Esophagus squamous epithelium (tissue), 5 donors: Measurements from ENCODE around the gene TRAPPC2L. TPM values are rescaled to one million over a fixed set of nuclear protein-coding genes. Genes with fewer than 3 reads are reported as not detected.
A peak's percentile ranks its signal among the peaks of the same experiment; 100 is the strongest.
"Not testable (repeated sequence)": the region's sequence is repeated elsewhere in the genome, so short reads cannot be mapped to it uniquely, and the experiment has no call there.

ENCODE experiments used
- DNase-seq: peaks from one replicate; lab custom pipeline; 2025; lab: John Stamatoyannopoulos, UW
- H3K27ac ChIP-seq, 4 donors: fragments of 200-600 bp; sonication (generic); one replicate each; pipeline ENCODE4 v1.5.1; 2016 to 2019; ENCODE audit warnings: mild to moderate bottlenecking in 1 of 4
- H3K27me3 ChIP-seq, 4 donors: fragments of 200-600 bp; sonication (generic); 1 replicate in 3 of 4; 2 replicates in 1 of 4; pipeline versions ENCODE4 v1.5.1 to v1.6.0; 2017 to 2021; ENCODE audit warnings: antibody characterized with exemption in 1 of 4
- H3K36me3 ChIP-seq, 3 donors: fragments of 200-600 bp; sonication (generic); one replicate each; pipeline ENCODE4 v1.5.1; 2016 to 2019
- H3K4me1 ChIP-seq, 3 donors: fragments of 200-600 bp; sonication (generic); one replicate each; pipeline ENCODE4 v1.5.1; 2017 to 2019
- H3K4me3 ChIP-seq, 4 donors: fragments of 200-600 bp; sonication (generic); 1 replicate in 3 of 4; 2 replicates in 1 of 4; pipeline ENCODE4 v1.5.1; 2016 to 2019; ENCODE audit warnings: mild to moderate bottlenecking in 2 of 4, moderate library complexity in 1 of 4
- H3K9me3 ChIP-seq, 3 donors: fragments of 200-600 bp; sonication (generic); one replicate each; pipeline ENCODE4 v1.5.1; 2016 to 2019
- POLR2A ChIP-seq, 4 donors: fragments of 450-650 bp; IDR thresholded peaks; one replicate each; pipeline ENCODE4 v1.6.1; 2017; ENCODE audit warnings: antibody characterized with exemption in 4 of 4, mild to moderate bottlenecking in 4 of 4, moderate library complexity in 3 of 4
- WGBS, 2 donors: methylation state at CpG; one replicate each; pipeline ENCODE4 v1.1.5; 2018; 5-methylcytosine and 5-hydroxymethylcytosine counted together
- intact Hi-C: fragments of 100-400 bp; cut with DNase I; formaldehyde crosslinking; loops from one replicate; pipeline ENCODE4 v1.15.0; 2022
- total RNA-seq, 4 donors: library from RNA; depleted of rRNA; stranded (reverse); fragments of >200 nt; gene quantifications; one replicate each; pipeline ENCODE4 v1.1.0, GENCODE V29; 2016
- TF ChIP-seq, protein P1 (sequence below), 6 experiments: fragments of 450-650 bp in 4 of 6; fragments of 200-600 bp in 2 of 6; sonication (generic) in 2 of 6; IDR thresholded peaks; one replicate each; pipeline ENCODE4 v1.5.1; 2016 to 2019; ENCODE audit warnings: antibody characterized with exemption in 6 of 6, mild to moderate bottlenecking in 4 of 6, moderate library complexity in 4 of 6
- donor health status: DM: yes; HTN: yes; CAD: no.

The TRAPPC2L gene
- total RNA-seq, 4 donors from 2014 or later, result 20.7 to 29.7 (median 24.7) TPM

DNA sequence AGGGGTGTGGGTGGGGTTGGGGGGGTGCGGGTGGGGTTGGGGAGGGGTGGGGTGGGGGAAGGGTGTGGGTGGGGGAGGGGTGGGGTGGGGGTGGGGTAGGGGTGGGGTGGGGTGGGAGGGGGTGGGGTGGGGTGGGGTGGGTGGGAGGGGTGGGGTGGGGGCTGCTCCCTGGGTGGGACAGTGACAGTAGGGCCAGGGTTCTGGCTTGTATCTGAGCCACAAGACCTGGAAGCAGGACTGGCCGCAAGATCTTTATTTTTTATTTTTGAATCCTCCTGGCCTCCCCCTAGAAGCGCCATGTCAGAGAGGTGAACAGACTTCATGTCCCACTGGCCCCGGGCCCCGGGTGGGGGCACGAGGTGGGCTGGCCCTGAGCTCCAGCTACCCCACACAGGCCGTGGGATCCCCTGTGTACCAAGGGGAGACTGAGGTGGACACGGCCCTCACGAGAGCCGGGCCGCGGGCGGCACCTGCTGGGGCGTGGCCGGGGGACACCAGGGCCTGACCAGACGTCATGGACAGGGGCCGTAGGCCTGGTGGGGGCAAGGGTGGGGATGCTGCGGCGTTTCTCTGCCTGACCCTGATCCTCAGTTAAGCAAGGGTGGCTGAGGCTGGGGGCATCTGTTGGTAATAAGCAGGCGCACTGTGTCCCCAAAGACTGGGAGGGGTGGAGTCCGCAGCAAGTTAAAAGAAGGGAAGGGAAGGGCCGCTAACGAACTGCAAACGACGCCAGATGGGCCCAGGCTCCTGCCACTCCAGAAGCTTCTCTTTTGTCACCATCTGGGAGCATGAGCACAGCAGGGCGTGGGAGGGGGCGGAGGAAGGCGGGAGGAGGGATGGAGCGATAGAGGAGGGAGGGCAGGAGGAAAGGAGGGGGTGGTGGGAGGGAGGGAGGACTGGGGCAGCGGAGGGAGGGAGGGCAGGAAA lies 31.8 kb downstream of the TRAPPC2L start:
- peaks cover 0 to 6% (median 0%) of the 10 kb centered on the region in 4 donors for H3K27me3 ChIP-seq
- peaks cover 0 to 33% (median 5%) of the 10 kb centered on the region in 3 donors for H3K4me1 ChIP-seq
- H3K27ac ChIP-seq, result peak overlapping the region in 2 of 4 donors; percentile 53 to 55
- intact Hi-C loops, result no loop called here
- no peak for DNase-seq
- no peak for TF ChIP-seq POLR2A (IDR thresholded peaks at IDR 0.05)
- TF ChIP-seq, protein P1, sequence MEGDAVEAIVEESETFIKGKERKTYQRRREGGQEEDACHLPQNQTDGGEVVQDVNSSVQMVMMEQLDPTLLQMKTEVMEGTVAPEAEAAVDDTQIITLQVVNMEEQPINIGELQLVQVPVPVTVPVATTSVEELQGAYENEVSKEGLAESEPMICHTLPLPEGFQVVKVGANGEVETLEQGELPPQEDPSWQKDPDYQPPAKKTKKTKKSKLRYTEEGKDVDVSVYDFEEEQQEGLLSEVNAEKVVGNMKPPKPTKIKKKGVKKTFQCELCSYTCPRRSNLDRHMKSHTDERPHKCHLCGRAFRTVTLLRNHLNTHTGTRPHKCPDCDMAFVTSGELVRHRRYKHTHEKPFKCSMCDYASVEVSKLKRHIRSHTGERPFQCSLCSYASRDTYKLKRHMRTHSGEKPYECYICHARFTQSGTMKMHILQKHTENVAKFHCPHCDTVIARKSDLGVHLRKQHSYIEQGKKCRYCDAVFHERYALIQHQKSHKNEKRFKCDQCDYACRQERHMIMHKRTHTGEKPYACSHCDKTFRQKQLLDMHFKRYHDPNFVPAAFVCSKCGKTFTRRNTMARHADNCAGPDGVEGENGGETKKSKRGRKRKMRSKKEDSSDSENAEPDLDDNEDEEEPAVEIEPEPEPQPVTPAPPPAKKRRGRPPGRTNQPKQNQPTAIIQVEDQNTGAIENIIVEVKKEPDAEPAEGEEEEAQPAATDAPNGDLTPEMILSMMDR (IDR thresholded peaks at IDR 0.05), result no peak
- H3K4me3 ChIP-seq, result no peak overlapping the region
- peaks cover 0 to 13% (median 0%) of the 10 kb centered on the region in 3 donors for H3K36me3 ChIP-seq
- 57 to 61% methylated on average over 11 to 12 of the region's 30 CpGs for WGBS, 2 donors
- no peaks in the 10 kb centered on the region for H3K9me3 ChIP-seq

DNA sequence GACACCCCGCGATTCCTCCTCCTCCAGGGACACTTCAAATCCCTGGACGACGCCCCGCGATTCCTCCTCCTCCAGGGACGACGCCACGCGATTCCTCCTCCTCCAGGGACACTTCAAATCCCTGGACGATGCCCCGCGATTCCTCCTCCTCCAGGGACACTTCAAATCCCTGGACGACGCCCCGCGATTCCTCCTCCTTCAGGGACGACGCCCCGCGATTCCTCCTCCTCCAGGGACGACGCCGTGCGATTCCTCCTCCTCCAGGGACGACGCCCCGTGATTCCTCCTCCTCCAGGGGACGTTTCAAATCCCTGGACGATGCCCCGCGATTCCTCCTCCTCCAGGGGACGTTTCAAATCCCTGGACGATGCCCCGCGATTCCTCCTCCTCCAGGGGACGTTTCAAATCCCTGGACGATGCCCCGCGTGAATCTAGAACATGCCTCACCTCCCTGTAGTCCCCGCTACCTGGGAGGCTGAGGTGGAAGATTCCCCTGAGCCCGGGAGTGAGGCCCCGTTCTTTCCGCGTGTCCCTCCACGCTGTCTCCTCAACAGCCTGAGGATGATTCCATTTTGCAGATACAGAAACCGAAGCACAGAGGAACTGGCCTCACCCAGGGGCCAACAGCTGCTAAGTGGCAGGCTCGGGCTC lies 32.9 kb downstream of the TRAPPC2L start:
- H3K4me3 ChIP-seq, H3K9me3 ChIP-seq, H3K36me3 ChIP-seq, intact Hi-C loops, DNase-seq, H3K27me3 ChIP-seq, H3K27ac ChIP-seq: not testable (repeated sequence)
- 88 to 94% methylated on average over 8 to 38 of the region's 48 CpGs for WGBS, 2 donors
- H3K4me1 ChIP-seq, result peaks cover 0 to 33% (median 5%) of the 10 kb centered on the region in 3 donors

DNA sequence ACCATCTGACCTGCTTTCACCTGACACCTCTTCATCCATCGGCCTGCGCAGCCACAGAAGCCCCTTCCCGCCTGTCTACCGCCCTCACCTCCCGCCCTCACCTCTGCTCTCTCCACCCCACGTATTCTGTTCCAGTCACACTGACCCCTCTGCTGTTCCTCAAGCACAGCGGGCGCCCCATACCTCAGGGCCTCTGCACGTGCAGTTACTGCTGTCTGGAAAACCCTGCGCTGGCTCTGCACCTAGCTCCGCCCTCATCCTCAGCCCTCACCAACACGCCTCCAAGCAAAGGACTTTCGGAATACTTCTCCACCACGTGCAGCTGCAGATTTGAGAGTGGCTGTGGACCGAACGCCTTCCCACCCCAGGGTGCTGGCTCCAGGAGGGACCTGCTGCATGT lies 34.2 kb downstream of the TRAPPC2L start:
- peaks cover 0 to 6% (median 0%) of the 10 kb centered on the region in 4 donors for H3K27me3 ChIP-seq
- DNase-seq, result no peak
- no peaks in the 10 kb centered on the region for H3K9me3 ChIP-seq
- no peak for TF ChIP-seq POLR2A (IDR thresholded peaks at IDR 0.05)
- TF ChIP-seq, protein P1 (IDR thresholded peaks at IDR 0.05), result no peak
- H3K4me1 ChIP-seq, result peaks cover 0 to 26% (median 5%) of the 10 kb centered on the region in 3 donors
- WGBS, 2 donors, result 80 to 92% methylated on average over 11 to 16 of the region's 16 CpGs
- no peak overlapping the region for H3K4me3 ChIP-seq
- intact Hi-C loops, result no loop called here
- no peaks in the 10 kb centered on the region for H3K36me3 ChIP-seq
- no peak overlapping the region for H3K27ac ChIP-seq

DNA sequence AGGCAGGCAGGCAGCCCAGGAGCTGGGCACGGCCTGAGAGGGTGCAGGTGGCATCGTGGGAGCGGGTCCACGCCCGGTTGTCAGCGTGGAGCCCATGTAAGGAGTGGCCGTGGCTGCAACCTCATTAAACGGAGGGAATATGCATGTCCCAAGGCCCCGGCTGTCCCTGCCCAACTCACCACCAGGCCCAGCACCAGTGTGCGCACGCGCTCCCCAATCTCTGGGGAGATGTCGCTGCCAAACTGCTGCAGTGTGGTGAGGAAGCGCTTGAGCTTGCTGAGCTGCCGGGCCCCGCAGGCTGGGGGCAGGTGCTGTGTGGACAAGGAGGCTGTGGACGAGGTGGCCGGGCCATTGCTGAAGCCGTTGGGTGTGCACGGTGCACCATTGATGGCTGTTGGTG lies 35.1 kb downstream of the TRAPPC2L start:
- DNase-seq, result no peak
- WGBS, 2 donors, result 81 to 83% methylated on average over 3 to 9 of the region's 20 CpGs

More for the DNA sequence above, 35.1 kb downstream of the TRAPPC2L start:
- H3K9me3 ChIP-seq, result no peaks in the 10 kb centered on the region
- H3K4me3 ChIP-seq, result no peak overlapping the region
- peaks cover 0 to 6% (median 0%) of the 10 kb centered on the region in 4 donors for H3K27me3 ChIP-seq
- H3K4me1 ChIP-seq, result peaks cover 0 to 16% (median 5%) of the 10 kb centered on the region in 3 donors
- no peaks in the 10 kb centered on the region for H3K36me3 ChIP-seq
- no peak overlapping the region for H3K27ac ChIP-seq
- intact Hi-C loops, result no loop called here
- TF ChIP-seq, protein P1 (IDR thresholded peaks at IDR 0.05), result no peak
- no peak for TF ChIP-seq POLR2A (IDR thresholded peaks at IDR 0.05)
